Keratinocyte (primary cell): ENCODE results near the gene REG4. TPM values are rescaled to one million over a fixed set of nuclear protein-coding genes. Genes with fewer than 3 reads are reported as not detected.

Experiments
- DNase-seq: peaks from one replicate; pipeline ENCODE4 v3.0.0-alpha.2; 2011; ENCODE audit warnings: low read depth, missing footprints, low spot score
- FAIRE-seq: peaks from 2 replicates; lab custom pipeline; 2011; peaks lifted over from hg19 to GRCh38; lab: Jason Lieb, UNC
- H2AFZ ChIP-seq: 2 replicates; pipeline ENCODE4 v1.6.0; 2012; ENCODE audit warnings: low read length, control low read depth, inconsistent platforms; ENCODE audit not compliant: control insufficient read depth
- H3K27ac ChIP-seq: 2 replicates; pipeline ENCODE4 v1.5.1; 2011; ENCODE audit warnings: low read length; ENCODE audit not compliant: control insufficient read depth, insufficient read depth
- H3K27me3 ChIP-seq: 3 replicates; pipeline ENCODE4 v1.6.0; 2011; ENCODE audit warnings: low read length; ENCODE audit not compliant: control insufficient read depth, insufficient read depth; ENCODE audit errors: extremely low read depth
- H3K36me3 ChIP-seq, 2 experiments: 2 replicates in 1 of 2; 3 replicates in 1 of 2; pipeline ENCODE4 v1.5.1; 2011; ENCODE audit warnings: low read length in 2 of 2, mild to moderate bottlenecking in 1 of 2; ENCODE audit not compliant: control insufficient read depth in 2 of 2, insufficient read depth in 2 of 2; ENCODE audit errors: extremely low read depth in 1 of 2
- H3K4me1 ChIP-seq: 3 replicates; pipeline ENCODE4 v1.5.1; 2011; ENCODE audit warnings: low read length; ENCODE audit not compliant: control insufficient read depth, insufficient read depth; ENCODE audit errors: extremely low read depth
- H3K4me2 ChIP-seq: 3 replicates; pipeline ENCODE4 v1.6.0; 2011; ENCODE audit warnings: low read depth, low read length; ENCODE audit not compliant: control insufficient read depth, insufficient read depth; ENCODE audit errors: extremely low read depth
- H3K4me3 ChIP-seq, 3 experiments: fragments of 200-600 bp in 1 of 3; sonication (generic) in 1 of 3; 2 replicates in 2 of 3; 3 replicates in 1 of 3; pipeline ENCODE4 v1.5.1; 2011 to 2016; ENCODE audit warnings: low read length in 3 of 3, mild to moderate bottlenecking in 3 of 3, control low read depth in 2 of 3, inconsistent platforms in 1 of 3, low read depth in 1 of 3, mixed read lengths in 1 of 3, mixed run types in 1 of 3, moderate library complexity in 1 of 3; ENCODE audit not compliant: control insufficient read depth in 2 of 3, insufficient read depth in 2 of 3; ENCODE audit errors: extremely low read depth in 1 of 3
- H3K79me2 ChIP-seq: 2 replicates; pipeline ENCODE4 v1.6.0; 2012; ENCODE audit warnings: low read length; ENCODE audit not compliant: control insufficient read depth, insufficient read depth
- H3K9ac ChIP-seq: 3 replicates; pipeline ENCODE4 v1.6.0; 2011; ENCODE audit warnings: low read length; ENCODE audit not compliant: control insufficient read depth, insufficient read depth; ENCODE audit errors: extremely low read depth
- H3K9me1 ChIP-seq: 3 replicates; pipeline ENCODE4 v1.6.0; 2011; ENCODE audit warnings: low read length; ENCODE audit not compliant: control insufficient read depth, insufficient read depth; ENCODE audit errors: extremely low read depth
- H3K9me3 ChIP-seq: 2 replicates; pipeline ENCODE4 v1.5.1; 2012; ENCODE audit warnings: low read depth, low read length; ENCODE audit not compliant: control insufficient read depth
- H4K20me1 ChIP-seq: 3 replicates; pipeline ENCODE4 v1.6.0; 2011; ENCODE audit warnings: low read length; ENCODE audit not compliant: control insufficient read depth, insufficient read depth; ENCODE audit errors: extremely low read depth
- CTCF ChIP-seq, 3 experiments: IDR thresholded peaks in 1 of 3; conservative IDR thresholded peaks in 1 of 3; optimal IDR thresholded peaks in 1 of 3; 2 replicates in 2 of 3; 3 replicates in 1 of 3; pipeline versions ENCODE3 to v1.5.1; 2011; ENCODE audit warnings: low read length in 3 of 3, mild to moderate bottlenecking in 3 of 3, moderate library complexity in 2 of 3, control low read depth in 1 of 3, inconsistent platforms in 1 of 3; ENCODE audit not compliant: insufficient read depth in 2 of 3; ENCODE audit errors: extremely low read depth in 1 of 3
- EZH2 ChIP-seq: IDR thresholded peaks from one replicate; pipeline ENCODE4 v1.6.1; 2012; ENCODE audit warnings: inconsistent platforms, mild to moderate bottlenecking, low read length, moderate library complexity
- dilution Hi-C: fragments of 300-500 bp; cut with MboI; formaldehyde crosslinking; loops from one replicate; pipeline ENCODE4 v1.7.0; 2020; ENCODE audit warnings: low sequenced_read_pairs; ENCODE audit not compliant: extremely low pct_ligation_motif_present
- polyA plus RNA-seq, 5 experiments: library from polyadenylated mRNA; depleted of rRNA in 3 of 5; stranded (reverse) in 3 of 5; stranded (forward) in 1 of 5; unstranded in 1 of 5; fragments of >200 nt; gene quantifications; 1 replicate in 1 of 5; 2 replicates in 3 of 5; 3 replicates in 1 of 5; pipeline versions ENCODE4 v1.2.1 to v1.2.3, GENCODE V29; 2011 to 2012; ENCODE audit warnings: missing spikeins in 2 of 5, low read depth in 1 of 5, low replicate concordance in 1 of 5

The REG4 gene
- polyA plus RNA-seq, 1 donor (not counting 4 experiments of a cell fraction or from before 2014, with no cell fraction given): not detected

GRCh38 chr1:119771770-119772169 lies 39.5 kb downstream of the REG4 start:
- H3K27me3 ChIP-seq: no peaks in the 10 kb centered on the region
- no peak overlapping the region for H3K27ac ChIP-seq
- H4K20me1 ChIP-seq: no peaks in the 10 kb centered on the region
- H2AFZ ChIP-seq: no peak overlapping the region
- DNase-seq (no peak), FAIRE-seq (no peak)
- H3K4me1 ChIP-seq: peaks cover 7% of the 10 kb centered on the region
- H3K79me2 ChIP-seq: no peaks in the 10 kb centered on the region
- no peak for TF ChIP-seq CTCF (optimal IDR thresholded peaks at IDR 0.05 in 1 of 3, IDR thresholded peaks at IDR 0.05 in 1 of 3, conservative IDR thresholded peaks at IDR 0.05 in 1 of 3; ENCODE audit: extremely low read depth in 1 of 3, insufficient read depth in 2 of 3, low read length in 3 of 3)
- TF ChIP-seq EZH2: no peak
- no peaks in the 10 kb centered on the region for H3K9me3 ChIP-seq
- H3K4me2 ChIP-seq: no peak overlapping the region
- dilution Hi-C loops: no loop called here
- no peaks in the 10 kb centered on the region for H3K9me1 ChIP-seq
- no peak overlapping the region for H3K9ac ChIP-seq
- no peak overlapping the region for H3K4me3 ChIP-seq
- no peaks in the 10 kb centered on the region for H3K36me3 ChIP-seq

- Histone ChIP-seq H3K27ac (no peak overlapping the region), H3K9ac (no peak overlapping the region), H2AFZ (no peak overlapping the region), H3K4me3 (no peak overlapping the region), H3K9me1 (no peaks in the 10 kb centered on the region), H3K9me3 (no peaks in the 10 kb centered on the region), H3K4me2 (no peak overlapping the region), H4K20me1 (no peaks in the 10 kb centered on the region), H3K79me2 (no peaks in the 10 kb centered on the region), H3K36me3 (no peaks in the 10 kb centered on the region), H3K27me3 (peaks cover 4% of the 10 kb centered on the region), H3K4me1 (peaks cover 7% of the 10 kb centered on the region)
- no peak for TF ChIP-seq CTCF (optimal IDR thresholded peaks at IDR 0.05 in 1 of 3, IDR thresholded peaks at IDR 0.05 in 1 of 3, conservative IDR thresholded peaks at IDR 0.05 in 1 of 3; ENCODE audit: extremely low read depth in 1 of 3, insufficient read depth in 2 of 3, low read length in 3 of 3)
- TF ChIP-seq EZH2: no peak
- FAIRE-seq (no peak), DNase-seq (no peak)
- dilution Hi-C loops: no loop called here
Measured at GRCh38 chr1:119771016-119771415, 40.2 kb downstream of the REG4 start.
